K562 (cell line): ENCODE measurements around the gene IL25. TPM values are rescaled to one million over a fixed set of nuclear protein-coding genes. Genes with fewer than 3 reads are reported as not detected.

Source experiments
- ATAC-seq: fragments of 200-7000 bp; cut with Tn5 transposase; 3 replicates; pipeline ENCODE4 v1.9.1; 2020; ENCODE audit warnings: moderate library complexity
- BruUV-seq: library from RNA; stranded (reverse); fragments of 400-500 nt; replicated peaks from 2 replicates; lab custom pipeline; 2021; lab: Mats Ljungman, UMichigan
- CTCF ChIA-PET: fragments of 300-600 bp; formaldehyde crosslinking; extraction: SDS; loops from one replicate; lab custom pipeline; 2021; ENCODE audit warnings: low intra/inter-chr PET ratio; lab: Yijun Ruan, JAX
- POLR2A ChIA-PET: fragments of 300-600, 350-650 bp; sonication (Branson Sonifier 250); formaldehyde crosslinking; extraction: SDS; loops from one replicate; lab custom pipeline; 2021; ENCODE audit warnings: antibody characterized with exemption, inconsistent platforms; lab: Yijun Ruan, JAX
- DNase-seq, 4 experiments: peaks; one replicate each; pipeline versions ENCODE4 v3.0.0 to v3.0.0-alpha.2; 2011 to 2018; ENCODE audit warnings: low spot score in 3 of 4, mixed read lengths in 3 of 4; ENCODE audit errors: extremely low read depth in 1 of 4
- FAIRE-seq: peaks from 2 replicates; lab custom pipeline; 2011; peaks lifted over from hg19 to GRCh38; lab: Jason Lieb, UNC
- H2AFZ ChIP-seq: 2 replicates; pipeline ENCODE4 v1.6.0; 2011; ENCODE audit warnings: low read depth, low read length, control low read depth, inconsistent platforms
- H3K27ac ChIP-seq: fragments of 200-600 bp; 3 replicates; pipeline ENCODE4 v1.8.0; 2011; ENCODE audit warnings: low read depth, mild to moderate bottlenecking, control low read depth, inconsistent platforms, low read length, moderate library complexity, mixed read lengths; ENCODE audit errors: extremely low read depth
- H3K27me3 ChIP-seq, 2 experiments: fragments of 300-600 bp in 1 of 2; 2 replicates in 1 of 2; 3 replicates in 1 of 2; pipeline versions ENCODE4 v1.6.0 to v1.8.0; 2011; ENCODE audit warnings: inconsistent platforms in 2 of 2, low read length in 2 of 2, mild to moderate bottlenecking in 1 of 2, mixed read lengths in 1 of 2, moderate library complexity in 1 of 2; ENCODE audit not compliant: control insufficient read depth in 2 of 2, insufficient read depth in 2 of 2
- H3K36me3 ChIP-seq: fragments of 300-600 bp; 3 replicates; pipeline ENCODE4 v1.8.0; 2011; ENCODE audit warnings: mild to moderate bottlenecking, low read length, inconsistent platforms; ENCODE audit not compliant: control insufficient read depth, insufficient read depth
- H3K4me1 ChIP-seq, 2 experiments: fragments of 200-600 bp in 1 of 2; replicated peaks in 1 of 2; 2 replicates in 1 of 2; 3 replicates in 1 of 2; pipeline versions ENCODE4 v1.5.1 to v1.8.0; 2011; ENCODE audit warnings: inconsistent platforms in 2 of 2, low read length in 2 of 2, mild to moderate bottlenecking in 1 of 2, mixed read lengths in 1 of 2, moderate library complexity in 1 of 2; ENCODE audit not compliant: control insufficient read depth in 2 of 2, insufficient read depth in 2 of 2
- H3K4me2 ChIP-seq: 2 replicates; pipeline ENCODE4 v1.6.1; 2011; ENCODE audit warnings: low read length, control low read depth, inconsistent platforms, mixed read lengths; ENCODE audit not compliant: insufficient read depth
- H3K4me3 ChIP-seq: fragments of 200-600 bp; sonication (generic), shearing (Covaris generic); 2 replicates; pipeline ENCODE4 v1.5.1; 2016; ENCODE audit warnings: control low read depth, inconsistent platforms
- H3K79me2 ChIP-seq: fragments of 200-600 bp; 3 replicates; pipeline ENCODE4 v1.8.0; 2011; ENCODE audit warnings: low read length, inconsistent platforms; ENCODE audit not compliant: control insufficient read depth, insufficient read depth
- H3K9ac ChIP-seq, 2 experiments: 2 replicates each; pipeline versions ENCODE4 v1.6.0 to v1.6.1; 2011; ENCODE audit warnings: low read depth in 2 of 2, low read length in 2 of 2, control low read depth in 1 of 2, inconsistent platforms in 1 of 2, mild to moderate bottlenecking in 1 of 2, mixed read lengths in 1 of 2; ENCODE audit not compliant: insufficient read depth in 1 of 2
- H3K9me1 ChIP-seq: one replicate; pipeline ENCODE4 v1.6.0; 2011; ENCODE audit warnings: inconsistent platforms, mild to moderate bottlenecking, low read length, moderate library complexity; ENCODE audit not compliant: control insufficient read depth, insufficient read depth
- H3K9me3 ChIP-seq: replicated peaks from 2 replicates; pipeline ENCODE4 v1.5.1; 2011; ENCODE audit warnings: low read depth, low read length, inconsistent platforms; ENCODE audit not compliant: control insufficient read depth, insufficient read depth
- H4K20me1 ChIP-seq: replicated peaks from 2 replicates; pipeline ENCODE4 v1.6.1; 2011; ENCODE audit warnings: low read length, inconsistent platforms, mixed read lengths; ENCODE audit not compliant: control insufficient read depth, insufficient read depth
- BRF1 ChIP-seq: IDR thresholded peaks from 3 replicates; pipeline ENCODE4 v1.6.1; 2011; ENCODE audit warnings: borderline replicate concordance, mild to moderate bottlenecking; ENCODE audit not compliant: insufficient read length; ENCODE audit errors: extremely low read depth
- CBX3 ChIP-seq, 2 experiments: IDR thresholded peaks; 1 replicate in 1 of 2; 2 replicates in 1 of 2; pipeline ENCODE4 v1.6.1; 2012; ENCODE audit warnings: inconsistent platforms in 2 of 2, low read length in 2 of 2, borderline replicate concordance in 1 of 2, control low read depth in 1 of 2
- COPS2 ChIP-seq: fragments of 450-650 bp; conservative IDR thresholded peaks from 2 replicates; pipeline ENCODE4 v1.6.1; 2016; ENCODE audit warnings: mild to moderate bottlenecking, moderate library complexity
- E2F5 ChIP-seq: sonication (generic); formaldehyde crosslinking; IDR thresholded peaks from 2 replicates; pipeline ENCODE4 v1.8.0; 2022; ENCODE audit warnings: mild to moderate bottlenecking, missing genetic modification reagents
- FOSL1 ChIP-seq: fragments of 200-800 bp; sonication (Bioruptor generic); conservative IDR thresholded peaks from 2 replicates; pipeline ENCODE4 v1.6.1; 2016; ENCODE audit warnings: missing genetic modification characterization, missing compliant biosample characterization
- MBD1 ChIP-seq: fragments of 250-450 bp; sonication (Bioruptor Pico); IDR thresholded peaks from 2 replicates; pipeline ENCODE4 v1.8.0; 2022; ENCODE audit warnings: inconsistent platforms
- MLX ChIP-seq, 2 experiments: fragments of 450-650 bp in 1 of 2; sonication (generic) in 1 of 2; formaldehyde crosslinking; conservative IDR thresholded peaks; 2 replicates each; pipeline versions ENCODE4 v1.4.0 to v1.8.1; 2020 to 2022; ENCODE audit warnings: mild to moderate bottlenecking in 1 of 2, missing genetic modification reagents in 1 of 2
- MTA2 ChIP-seq: fragments of 450-650 bp; IDR thresholded peaks from 2 replicates; pipeline ENCODE4 v1.6.1; 2016; ENCODE audit warnings: low read depth
- POLR3A ChIP-seq: IDR thresholded peaks from 2 replicates; pipeline ENCODE4 v1.6.1; 2011; ENCODE audit warnings: borderline replicate concordance, mild to moderate bottlenecking, moderate library complexity; ENCODE audit not compliant: insufficient read length, insufficient read depth; ENCODE audit errors: extremely low read depth
- PRMT5 ChIP-seq: sonication (generic); formaldehyde crosslinking; IDR thresholded peaks from 2 replicates; pipeline ENCODE4 v1.5.0; 2020; ENCODE audit warnings: missing genetic modification reagents
- SMARCB1 ChIP-seq: IDR thresholded peaks from 2 replicates; pipeline ENCODE4 v1.6.1; 2011; ENCODE audit warnings: improper control_type of control experiment, low read depth; ENCODE audit not compliant: insufficient read length
- USF2 ChIP-seq: sonication (generic); formaldehyde crosslinking; IDR thresholded peaks from 2 replicates; pipeline ENCODE4 v1.5.0; 2020; ENCODE audit warnings: missing genetic modification reagents
- ZBTB1 ChIP-seq: sonication (generic); formaldehyde crosslinking; IDR thresholded peaks from 2 replicates; pipeline ENCODE4 v1.8.1; 2023; ENCODE audit warnings: missing genetic modification reagents, low read depth, mild to moderate bottlenecking, borderline replicate concordance
- ZNF143 ChIP-seq: sonication (generic); formaldehyde crosslinking; IDR thresholded peaks from 2 replicates; pipeline ENCODE4 v1.9.0; 2022; ENCODE audit warnings: mild to moderate bottlenecking, missing genetic modification reagents
- ZNF224 ChIP-seq: sonication (generic); formaldehyde crosslinking; IDR thresholded peaks from 2 replicates; pipeline ENCODE4 v1.8.0; 2022; ENCODE audit warnings: mild to moderate bottlenecking, missing genetic modification reagents
- ZNF436 ChIP-seq: fragments of 250-450, 450-650 bp; sonication (Bioruptor Pico); formaldehyde crosslinking; IDR thresholded peaks from 2 replicates; pipeline ENCODE4 v1.7.0; 2020; ENCODE audit warnings: mild to moderate bottlenecking
- ZNF76 ChIP-seq: fragments of 250-450 bp; sonication (Bioruptor Pico); IDR thresholded peaks from 2 replicates; pipeline ENCODE4 v1.4.0; 2020; ENCODE audit warnings: mild to moderate bottlenecking, moderate library complexity, borderline replicate concordance
- ZSCAN32 ChIP-seq: fragments of 450-650 bp; formaldehyde crosslinking; IDR thresholded peaks from 2 replicates; pipeline ENCODE4 v1.4.0; 2020; ENCODE audit warnings: mild to moderate bottlenecking, moderate library complexity
- WGBS: fragments of 100-300 bp; shearing (Covaris generic); methylation state at CpG from one replicate; pipeline ENCODE4 v1.1.6; 2016; ENCODE audit warnings: low coverage, mixed read lengths; ENCODE audit not compliant: insufficient coverage; ENCODE audit errors: missing lambda C conversion rate; 5-methylcytosine and 5-hydroxymethylcytosine counted together
- in situ Hi-C: fragments of 300-500 bp; cut with MboI; formaldehyde crosslinking; loops from 4 replicates; pipeline ENCODE4 v1.15.0; 2018; ENCODE audit warnings: inconsistent platforms, mixed read lengths
- intact Hi-C: fragments of 100-400 bp; cut with micrococcal nuclease; formaldehyde crosslinking; loops from 2 replicates; pipeline ENCODE4 v1.14.2; 2022
- polyA plus RNA-seq, 8 experiments: library from polyadenylated mRNA; depleted of rRNA in 4 of 8; stranded (reverse) in 5 of 8; unstranded in 3 of 8; fragments of >200 nt; fragmentation: Nextera tagmentation in 2 of 8; fragmentation: Illumina TruSeq in 1 of 8; extraction: Ambion mirVana in 2 of 8; extraction: Trizol in 1 of 8; gene quantifications; 2 replicates each; pipeline versions ENCODE4 v1.2.1 to v1.2.3, GENCODE V29; 2011 to 2014; ENCODE audit warnings: inconsistent platforms in 1 of 8, missing spikeins in 1 of 8
- total RNA-seq, 7 experiments: library from RNA; depleted of rRNA in 6 of 7; stranded (reverse); fragments of >200 nt in 6 of 7; fragmentation: Illumina TruSeq in 2 of 7; extraction: Trizol in 2 of 7; gene quantifications; 2 replicates each; pipeline versions ENCODE4 v1.2.1 to v1.2.3, GENCODE V29; 2011 to 2021; ENCODE audit warnings: low replicate concordance in 1 of 7

IL25 gene
- total and polyA plus RNA-seq, 9 of the 15 experiments (the other 6 are each of a cell fraction or from before 2014, with no cell fraction given): not detected

DNA sequence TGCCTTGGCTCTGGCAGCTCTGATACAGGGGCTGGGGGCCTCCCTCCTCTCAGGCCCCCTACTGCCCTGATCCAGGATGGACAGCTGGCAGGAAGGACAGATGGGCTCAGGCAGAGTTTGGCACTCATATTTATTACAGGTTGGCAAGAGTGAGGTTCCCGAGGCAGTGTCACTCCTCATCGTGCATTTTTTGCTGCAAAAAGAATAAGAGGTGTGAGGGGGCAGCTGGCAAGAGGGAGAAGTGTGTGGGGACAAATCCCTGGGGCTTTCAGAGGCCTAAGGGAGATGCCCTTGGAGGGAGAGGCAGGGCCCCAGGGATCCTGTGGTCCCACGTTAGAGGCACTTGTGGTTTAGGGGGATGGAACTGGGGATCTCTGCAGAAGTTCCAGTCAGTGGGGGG is 9.3 kb downstream of the IL25 start (continued):
- no peak for TF ChIP-seq USF2 (CRISPR knock-in tag)
- TF ChIP-seq SMARCB1: no peak

- no peaks in the 10 kb centered on the region for H3K9me1 ChIP-seq
- no peaks in the 10 kb centered on the region for H3K36me3 ChIP-seq
- H3K27me3 ChIP-seq: peaks cover 7 to 57% of the 10 kb centered on the region in 2 experiments; a peak in 4 of 5 replicates
- in situ Hi-C loops (loop anchor here (10.0 kb wide), 1 partner anchor 117 kb away; no protein-coding TSS in a partner anchor), intact Hi-C loops (no loop called here)
- WGBS: 0% methylated on average over 2 of the region's 6 CpGs
- no peaks in the 10 kb centered on the region for H3K79me2 ChIP-seq
- no peak for DNase-seq
- H3K27ac ChIP-seq: no peak overlapping the region
- H3K4me1 ChIP-seq: peaks cover 0 to 16% of the 10 kb centered on the region in 2 experiments; a peak in 2 of 5 replicates
- no peak overlapping the region for H3K4me3 ChIP-seq
- FAIRE-seq: no peak
- H2AFZ ChIP-seq: no peak overlapping the region
- no peaks in the 10 kb centered on the region for H3K9me3 ChIP-seq
- H3K9ac ChIP-seq: no peak overlapping the region
- ChIA-PET POLR2A (interaction anchor here (0.7 kb wide), 1 partner anchor 11 kb away, joined by 3 read pairs; no protein-coding TSS in a partner anchor), CTCF (interaction anchor here (0.6 to 3.8 kb wide), 2 partner anchors 262 to 809 kb away, joined by 3 to 19 read pairs; partner anchors contain the start of gene CEBPE)
- no peaks in the 10 kb centered on the region; the same call in 1 of the 2 replicates for H4K20me1 ChIP-seq
- ATAC-seq: no peak
- no TSS peak for BruUV-seq
- H3K4me2 ChIP-seq: no peak overlapping the region
- TF ChIP-seq CBX3 (IDR thresholded peaks at IDR 0.05; ENCODE audit: borderline replicate concordance in 1 of 2, low read length in 2 of 2) (no peak), E2F5 (no peak), ZNF76 (no peak), ZNF436 (CRISPR knock-in tag) (no peak), FOSL1 (no peak), ZBTB1 (CRISPR knock-in tag) (no peak), MTA2 (no peak), POLR3A (no peak), ZSCAN32 (CRISPR knock-in tag) (no peak), MLX (CRISPR knock-in tag; conservative IDR thresholded peaks at IDR 0.05) (no peak), PRMT5 (CRISPR knock-in tag) (no peak), BRF1 (no peak), MBD1 (CRISPR knock-in tag) (no peak), COPS2 (no peak), ZNF143 (CRISPR knock-in tag) (no peak), ZNF224 (no peak)
Measured at GRCh38 chr14:23382276-23382675, 9.7 kb downstream of the IL25 start.
